DMS53 treated with DMSO at 0.1 percent for 48 hours (cell line): ENCODE data around the gene WWOX.
A peak's percentile ranks its signal among the peaks of the same experiment; 100 is the strongest.

Experiments
- DNase-seq: peaks from one replicate; lab custom pipeline; 2025; ENCODE audit not compliant: unreplicated experiment; lab: John Stamatoyannopoulos, UW

Gene WWOX

GRCh38 chr16:78782572-78782971 is 683.1 kb downstream of the WWOX start:
- DNase-seq: no peak

GRCh38 chr16:78783570-78784079 is 684.2 kb downstream of the WWOX start:
- no peak for DNase-seq

DNA sequence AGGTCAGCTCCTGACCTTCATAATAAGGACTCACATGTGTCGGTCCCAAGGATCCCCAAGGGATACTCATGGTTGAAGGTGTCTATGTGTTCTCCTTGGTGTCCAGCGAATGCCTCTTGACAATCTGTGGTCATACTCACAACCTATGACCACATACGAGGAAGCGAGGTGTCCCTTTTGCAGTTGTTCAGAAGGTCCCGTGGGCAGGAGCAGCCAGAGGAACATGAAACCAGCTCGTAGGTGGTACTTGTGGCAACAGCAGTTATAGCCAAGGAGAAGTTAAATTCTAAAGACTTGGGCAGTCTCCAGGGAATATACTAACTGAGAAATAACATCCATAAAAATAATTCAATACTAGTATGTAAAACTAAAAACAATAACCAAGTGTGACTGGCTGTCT is 685.3 kb downstream of the WWOX start:
- DNase-seq: no peak

GRCh38 chr16:78785218-78785617 is 685.8 kb downstream of the WWOX start:
- no peak for DNase-seq

GRCh38 chr16:78786635-78787034 is 687.2 kb downstream of the WWOX start:
- DNase-seq: no peak

DNA sequence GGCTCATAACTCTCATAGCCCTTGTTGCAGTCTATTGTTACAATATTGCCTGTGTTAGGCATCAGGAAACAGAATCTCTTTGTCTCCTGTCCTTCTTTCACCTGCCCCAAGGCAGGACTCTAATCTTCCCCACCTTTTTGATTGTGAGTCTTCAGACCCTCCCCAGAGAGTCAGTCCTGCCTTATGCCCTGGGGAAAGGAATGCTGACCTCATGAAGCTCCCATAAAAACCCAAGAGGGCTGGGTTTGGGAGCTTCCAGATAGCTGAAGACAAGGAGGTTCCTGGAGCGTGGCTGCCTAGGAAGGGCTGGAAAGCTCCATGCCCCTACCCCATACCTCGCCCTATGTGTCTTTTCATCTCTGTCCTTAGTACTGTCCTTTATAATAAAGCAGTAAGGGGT is 688.8 kb downstream of the WWOX start:
- no peak for DNase-seq

DNA sequence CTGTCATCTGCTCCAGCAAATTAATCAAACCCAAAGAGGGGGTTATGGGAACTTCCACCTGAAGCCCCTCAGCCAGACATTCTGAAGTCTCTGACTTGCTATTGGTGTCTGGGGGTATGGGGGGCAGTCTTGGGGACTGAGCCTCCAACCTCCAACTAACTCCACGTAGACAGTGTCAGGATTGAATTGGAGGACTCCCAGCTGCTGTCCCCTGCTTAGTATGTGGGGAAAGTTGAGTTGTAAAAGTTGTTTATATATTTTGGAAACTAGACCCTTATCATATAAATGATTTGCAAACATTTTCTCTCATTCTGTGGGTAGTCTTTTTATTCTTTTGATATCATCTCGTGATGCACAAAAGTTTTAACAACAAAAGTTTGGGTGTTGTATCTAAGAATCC is 689.2 kb downstream of the WWOX start:
- no peak for DNase-seq

DNA sequence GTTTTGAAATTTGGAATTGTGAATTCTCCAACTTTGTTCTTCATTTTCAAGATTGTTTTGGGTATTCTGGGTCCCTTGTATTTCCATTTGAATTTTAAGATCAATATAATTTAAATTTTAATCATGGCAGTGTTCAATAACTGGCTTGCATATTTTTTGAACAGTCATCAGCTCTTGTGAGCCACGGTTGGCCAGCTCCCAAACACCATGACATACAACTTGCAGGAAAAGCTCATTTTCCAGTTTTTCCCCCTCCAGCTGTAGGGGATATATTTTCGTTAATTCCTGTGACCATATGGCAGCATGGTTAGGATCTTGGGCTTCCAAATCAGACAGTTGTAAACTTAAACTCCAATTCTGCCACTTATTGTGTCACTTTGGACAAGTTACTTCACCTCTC is 690.1 kb downstream of the WWOX start:
- DNase-seq: no peak

GRCh38 chr16:78791011-78791410 is 691.6 kb downstream of the WWOX start:
- no peak for DNase-seq

- no peak for DNase-seq
These were observed 692.5 kb downstream of the WWOX start for GRCh38 chr16:78791926-78792325.

GRCh38 chr16:78792952-78793351 is 693.5 kb downstream of the WWOX start:
- DNase-seq: no peak

GRCh38 chr16:78794581-78795250 is 695.3 kb downstream of the WWOX start:
- no peak for DNase-seq

GRCh38 chr16:78795433-78795832 is 696.0 kb downstream of the WWOX start:
- DNase-seq: no peak

DNA sequence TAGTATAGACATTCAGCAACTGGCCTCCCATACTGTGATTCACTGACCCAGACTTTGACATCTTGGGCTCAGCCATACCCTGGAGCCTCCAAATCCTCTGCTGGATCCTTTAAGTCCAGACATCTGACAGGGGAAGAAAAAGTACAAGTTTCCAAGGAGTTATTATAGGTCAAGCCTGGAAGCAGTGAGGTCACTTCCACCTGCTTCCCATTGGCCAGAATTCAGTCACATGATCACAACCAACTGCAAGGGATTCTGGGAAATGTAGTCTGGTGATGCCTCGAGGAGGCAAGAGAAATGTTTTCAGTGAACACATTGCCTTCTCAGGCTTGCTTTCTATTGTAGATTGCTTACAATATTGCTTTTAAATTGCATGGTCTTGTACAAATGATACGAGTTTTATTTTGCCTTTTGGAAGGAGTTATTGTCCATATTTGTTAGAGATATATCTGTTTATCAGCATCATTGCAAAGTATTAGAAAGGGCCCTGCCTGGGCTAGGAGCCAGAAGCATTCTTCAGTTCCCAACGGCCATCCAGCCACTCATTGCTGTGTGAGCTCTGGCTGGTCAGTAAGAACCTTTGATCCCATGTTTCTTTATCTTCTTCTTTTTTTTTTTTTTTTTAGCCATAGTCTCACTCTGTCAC is 696.9 kb downstream of the WWOX start:
- DNase-seq: peak; percentile 6

DNA sequence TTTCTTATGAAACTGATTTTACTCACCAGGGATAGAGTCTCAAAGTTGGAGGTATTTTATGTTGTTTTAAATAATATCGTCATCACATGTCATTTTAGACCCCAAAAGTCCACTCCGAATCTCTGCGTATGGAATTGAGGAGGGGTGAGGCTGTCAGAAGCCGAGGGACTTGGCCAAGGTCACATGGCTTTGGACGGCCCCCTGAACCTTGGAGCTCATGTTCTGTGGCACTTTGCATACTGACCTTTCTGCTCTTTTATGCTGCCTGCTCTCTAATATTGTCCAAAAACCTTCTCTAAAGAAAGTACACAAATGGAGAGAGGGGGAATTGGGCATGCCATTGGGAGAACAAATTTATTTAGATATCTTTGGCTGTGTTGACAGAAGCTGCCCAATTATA is 700.0 kb downstream of the WWOX start:
- no peak for DNase-seq

DNA sequence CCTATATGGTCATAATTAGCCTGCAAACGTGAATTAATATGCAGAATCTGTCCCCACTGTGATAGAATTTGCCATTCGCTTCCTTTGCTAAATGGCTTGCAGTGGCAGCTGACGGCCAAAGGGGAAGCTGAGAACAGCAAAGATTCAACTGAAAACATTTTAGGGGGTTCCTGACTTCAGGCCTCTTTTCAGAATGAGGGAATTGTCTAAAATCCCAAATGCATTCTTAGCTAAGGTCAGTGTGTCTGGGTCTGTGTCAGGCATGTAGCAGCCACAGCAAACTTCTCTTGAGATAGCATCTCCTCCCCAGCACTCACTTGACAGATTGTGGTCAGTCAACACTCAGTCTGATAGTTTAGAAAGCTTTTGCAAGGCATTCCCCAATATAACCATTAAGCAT is 701.1 kb downstream of the WWOX start:
- DNase-seq: no peak

- DNase-seq: no peak
These were observed 704.7 kb downstream of the WWOX start for GRCh38 chr16:78804058-78804735.

DNA sequence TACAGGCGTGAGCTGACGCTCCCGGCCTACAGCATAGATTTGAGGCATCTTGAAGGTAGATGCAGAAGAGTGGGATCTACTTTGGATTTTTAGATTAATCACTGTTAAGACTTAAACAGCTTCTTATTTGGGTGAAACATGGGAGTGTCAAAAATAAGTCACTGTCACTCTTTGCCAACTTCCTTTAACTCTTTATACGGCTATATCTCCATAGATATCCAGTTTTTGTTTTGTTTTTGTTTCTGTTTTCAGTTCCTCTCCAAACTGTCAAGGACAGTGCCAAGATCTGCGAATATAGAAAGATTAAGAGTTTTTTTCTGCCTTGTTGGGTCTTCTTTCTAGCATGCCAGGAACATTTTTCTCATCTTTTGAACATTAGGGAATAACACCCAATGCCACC is 706.1 kb downstream of the WWOX start:
- no peak for DNase-seq

DNA sequence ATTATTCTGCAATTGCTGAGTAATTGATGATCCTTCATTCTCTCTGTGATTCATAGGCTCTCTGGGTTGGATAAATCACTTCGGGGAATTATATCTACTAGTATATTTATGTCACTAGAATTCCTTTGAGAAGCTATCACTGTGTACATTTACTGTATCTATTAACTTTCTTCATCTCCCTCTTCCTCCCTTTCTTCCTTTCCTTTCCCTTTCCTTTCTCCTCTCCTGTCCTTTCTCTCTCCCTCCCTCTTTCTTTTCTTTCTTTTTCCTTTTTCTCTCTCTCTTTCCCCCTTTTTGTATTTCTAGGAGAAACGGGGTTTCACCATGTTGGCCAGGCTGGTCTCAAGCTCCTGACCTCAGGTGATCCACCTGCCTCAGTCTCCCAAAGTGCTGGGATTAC is 711.8 kb downstream of the WWOX start:
- no peak for DNase-seq

- no peak for DNase-seq
These were observed 713.1 kb downstream of the WWOX start for GRCh38 chr16:78812582-78812981.

DNA sequence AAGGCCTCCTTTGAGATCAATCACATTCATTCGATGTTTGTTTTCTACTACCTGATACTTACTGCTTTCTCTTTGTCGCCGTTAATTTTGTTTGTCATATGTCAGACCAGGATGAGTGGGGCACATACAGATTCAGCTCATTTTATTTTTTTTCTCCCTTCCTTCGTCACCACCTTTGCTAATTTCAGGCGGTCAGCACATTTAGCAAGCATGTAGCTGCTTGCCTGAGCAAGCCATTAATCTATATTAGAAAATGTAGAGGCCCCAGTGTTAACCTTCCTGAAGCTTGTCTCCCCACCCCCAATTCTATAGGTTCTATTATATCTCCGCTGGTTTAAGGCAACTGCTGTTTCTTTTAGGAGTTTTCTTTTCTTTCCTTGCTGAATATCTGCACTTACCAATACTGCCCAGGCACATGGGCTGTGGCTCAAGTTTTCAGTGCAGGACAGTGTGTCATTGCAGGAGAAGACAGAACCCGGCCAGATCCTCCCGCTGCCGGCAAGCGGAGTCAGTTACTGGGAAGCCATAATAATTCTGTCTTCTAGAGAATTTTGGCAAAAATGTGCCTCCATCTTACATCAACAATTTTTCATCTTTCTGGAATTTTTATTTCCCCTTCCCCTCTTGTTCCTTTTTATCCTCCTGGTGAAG is 714.3 kb downstream of the WWOX start:
- DNase-seq: no peak

- DNase-seq: no peak
These were observed 716.3 kb downstream of the WWOX start for GRCh38 chr16:78815713-78816112.
